Head of caudate nucleus (tissue), 42 donors: ENCODE data around the gene RARRES2.

ENCODE experiments used
- DNase-seq, 42 donors: peaks; one replicate each; pipeline versions ENCODE4 v3.0.0 to v3.0.0-alpha.2; 2020 to 2021; ENCODE audit warnings: mixed read lengths in 7 of 42
- intact Hi-C: fragments of 100-400 bp; cut with DNase I; formaldehyde crosslinking; loops from one replicate; pipeline ENCODE4 v1.15.0; 2022

The RARRES2 gene

DNA sequence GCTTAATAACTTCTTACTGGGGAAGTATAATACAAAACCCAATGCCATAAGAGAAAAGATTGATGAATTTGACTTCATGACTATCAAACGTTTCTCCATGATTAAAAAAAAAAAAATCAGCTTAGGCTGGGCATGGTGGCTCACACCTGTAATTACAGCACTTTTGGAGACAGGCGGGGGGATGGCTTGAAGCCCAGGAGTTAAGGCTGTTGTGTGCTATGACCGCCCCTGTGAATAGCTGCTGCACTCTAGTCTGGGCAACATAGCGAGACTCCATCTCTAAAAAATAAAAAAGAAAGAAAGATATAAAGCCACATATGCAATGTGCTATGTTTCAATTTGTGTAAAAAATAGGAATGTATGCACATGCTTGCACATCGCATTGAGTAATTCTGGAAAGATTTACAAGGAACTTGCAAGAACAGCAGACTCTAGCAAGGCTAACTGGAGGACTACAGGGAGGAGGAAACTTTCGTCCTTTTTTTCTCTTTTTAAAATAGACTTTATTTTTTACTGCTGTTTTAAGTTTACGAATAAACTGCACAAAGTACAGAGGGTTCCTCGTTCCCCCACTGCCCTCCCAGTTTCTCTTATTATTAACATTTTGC, 10.3 kb upstream of the RARRES2 start:
- DNase-seq: no peak
- intact Hi-C loops: no loop called here

DNA sequence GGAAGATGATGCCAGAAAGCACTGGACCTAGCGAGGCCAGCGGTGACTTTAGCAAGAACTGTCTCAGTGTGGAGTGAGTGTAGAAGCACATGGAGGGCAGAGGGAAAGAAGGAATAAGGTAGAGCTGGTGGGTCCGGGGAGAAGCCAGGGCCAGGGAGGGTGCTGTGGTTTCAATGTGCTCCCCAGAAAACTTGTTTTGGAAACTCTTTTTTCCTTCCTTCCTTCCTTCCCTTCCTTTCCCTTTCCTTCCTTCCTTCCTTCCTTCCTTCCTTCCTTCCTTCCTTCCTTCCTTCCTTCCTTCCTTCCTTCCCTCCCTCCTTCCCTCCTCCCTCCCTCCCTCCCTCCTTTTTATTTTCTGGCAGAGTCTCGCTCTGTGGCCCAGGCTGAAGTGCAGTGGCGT, 5.5 kb upstream of the RARRES2 start:
- intact Hi-C loops: no loop called here
- DNase-seq: no peak

DNA sequence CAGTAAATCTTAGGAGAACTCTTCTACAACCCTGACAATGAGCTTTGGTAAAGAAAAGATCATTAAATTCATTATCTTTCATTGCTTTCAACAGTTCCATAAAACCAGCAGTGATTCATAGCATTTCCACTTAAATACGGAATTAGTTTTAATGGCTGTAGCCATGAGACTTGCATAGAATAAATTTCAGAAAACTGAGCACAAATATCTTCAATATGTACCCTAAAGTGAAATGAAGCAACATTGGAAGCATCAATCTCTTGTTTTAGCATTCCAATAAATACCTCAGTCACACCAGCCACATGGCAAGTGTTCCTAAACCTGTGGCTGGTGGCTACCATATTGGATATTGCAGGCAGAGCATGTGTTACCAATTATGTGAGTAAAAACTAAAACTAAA, 3.6 kb upstream of the RARRES2 start:
- intact Hi-C loops: no loop called here
- DNase-seq: no peak

DNA sequence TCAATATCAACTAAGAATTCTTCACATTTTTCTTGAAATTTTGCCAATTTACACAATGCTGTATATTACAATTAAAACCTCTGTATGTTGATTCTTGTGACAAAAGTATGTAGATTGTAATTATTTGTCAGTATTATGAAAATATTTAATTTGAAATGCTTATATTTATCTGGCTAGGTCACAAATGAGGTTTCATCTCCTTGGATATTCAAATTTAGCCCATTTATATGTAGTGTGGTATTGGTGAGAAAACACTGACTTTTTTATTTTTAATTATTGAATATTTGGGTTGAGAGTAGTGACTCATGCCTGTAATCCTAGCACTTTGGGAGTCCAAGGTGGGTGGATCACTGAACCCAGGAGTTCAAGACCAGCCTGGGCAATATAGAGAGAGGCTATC, 2.9 kb upstream of the RARRES2 start:
- DNase-seq: no peak
- intact Hi-C loops: no loop called here

DNA sequence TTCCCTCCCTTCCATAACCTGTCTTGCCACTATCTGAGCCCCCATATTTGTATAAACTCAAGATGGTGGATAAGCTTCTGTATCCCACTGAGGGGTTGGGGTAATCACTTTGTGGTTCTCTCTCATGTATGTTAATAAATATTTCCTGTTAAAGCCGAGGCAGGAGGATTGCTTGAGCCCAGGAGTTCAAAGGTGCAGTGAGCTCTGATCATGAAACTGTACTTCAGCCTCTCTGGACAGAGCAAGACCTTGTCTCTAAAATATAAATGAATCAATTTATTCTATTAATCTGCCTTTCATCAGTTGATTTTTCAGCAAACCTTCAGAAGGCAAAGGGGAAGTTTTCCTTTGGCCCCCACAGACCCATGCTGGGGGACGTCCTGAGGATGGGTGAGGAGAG, 1.8 kb upstream of the RARRES2 start:
- intact Hi-C loops: no loop called here
- DNase-seq: no peak

DNA sequence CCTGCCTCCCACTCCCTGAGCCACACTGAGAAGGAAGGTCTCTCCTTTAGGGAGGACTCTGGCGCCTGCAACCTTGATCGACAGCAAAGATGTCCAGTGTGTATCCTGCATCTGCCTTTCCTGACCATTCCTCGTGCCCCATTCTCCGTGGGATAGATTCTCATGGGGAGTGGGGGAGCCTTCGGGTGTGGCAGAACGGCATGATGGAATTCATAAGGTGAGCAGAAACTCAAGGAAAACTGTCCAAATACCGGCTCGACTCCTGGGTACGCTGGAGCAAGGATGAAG, 636 bp upstream of the RARRES2 start:
- intact Hi-C loops: no loop called here
- DNase-seq: no peak

DNA sequence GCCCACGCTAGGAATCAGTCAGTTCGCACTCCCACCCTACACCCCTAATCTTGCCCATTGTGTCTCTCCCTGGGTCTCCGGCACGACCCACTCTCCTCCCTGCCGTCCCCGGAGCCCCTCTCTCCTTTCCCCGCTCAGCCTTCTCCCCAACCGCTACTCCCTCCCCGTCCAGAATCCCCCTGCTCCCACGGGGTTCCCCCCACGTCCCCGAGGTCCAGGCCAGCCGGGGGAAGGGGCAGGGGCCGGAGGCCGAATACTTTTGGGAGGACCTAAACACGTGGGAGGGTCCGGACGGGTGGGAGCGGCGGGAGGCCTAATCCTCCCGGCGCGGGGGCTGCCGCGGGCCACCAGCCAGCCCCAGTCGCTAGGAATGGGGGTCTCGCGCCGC, 560 bp downstream of the RARRES2 start:
- no peak for DNase-seq
- intact Hi-C loops: no loop called here

DNA sequence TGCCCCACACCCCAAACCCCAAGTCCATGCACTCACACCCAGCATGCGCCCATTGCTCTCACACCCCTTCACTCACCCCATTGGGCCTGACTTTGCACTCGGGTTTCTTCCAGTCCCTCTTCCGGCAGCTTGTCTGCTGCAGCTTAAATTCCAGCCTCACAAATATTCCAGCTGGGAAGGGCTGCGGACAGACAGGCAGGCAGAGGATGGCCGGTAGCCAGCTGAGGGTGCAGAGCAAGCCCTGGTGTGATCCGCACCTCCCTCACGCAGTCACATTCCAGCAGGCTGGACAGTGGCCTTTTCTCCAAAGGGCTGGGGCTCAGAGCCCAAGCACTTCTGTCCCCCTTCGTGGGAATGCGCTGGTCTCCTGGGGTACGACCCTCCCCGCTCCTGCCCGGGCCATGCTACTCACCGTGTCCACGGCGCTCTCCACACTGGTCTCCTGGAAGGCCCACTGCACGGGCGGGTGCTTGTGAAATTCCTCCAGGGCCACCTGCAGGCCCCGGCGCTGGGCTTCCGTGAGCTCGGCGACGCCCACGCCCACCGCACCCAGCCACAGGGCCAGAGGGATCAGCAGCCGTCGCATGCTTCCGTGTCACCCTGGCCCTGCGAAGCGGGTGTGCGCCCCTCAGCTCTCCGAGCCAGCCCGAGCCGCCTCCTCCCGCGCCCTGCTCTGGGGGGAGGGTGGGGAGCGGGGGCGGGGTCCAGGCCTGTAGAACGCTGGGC, 1.2 kb downstream of the RARRES2 start:
- intact Hi-C loops: no loop called here
- no peak for DNase-seq

DNA sequence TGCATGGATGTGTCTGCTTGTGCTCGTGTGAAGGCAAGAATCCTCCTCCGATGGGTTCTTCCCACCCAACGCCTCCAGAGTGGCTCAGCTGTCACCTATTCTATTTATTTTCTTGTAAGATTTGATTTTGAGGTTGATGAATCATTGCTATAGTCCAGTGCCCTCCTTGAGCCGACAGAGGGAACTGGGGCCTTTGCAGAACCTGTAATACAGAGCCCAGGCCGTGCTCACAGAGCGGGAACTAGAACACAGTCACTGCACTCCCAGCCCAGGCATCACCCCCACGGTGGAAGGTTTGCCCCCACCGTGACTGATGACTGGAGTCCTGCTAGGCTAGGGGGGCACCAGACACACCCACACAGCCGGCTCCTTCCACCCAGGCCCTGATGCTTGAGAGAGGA, 2.0 kb downstream of the RARRES2 start:
- intact Hi-C loops: no loop called here
- peak in 3 of 42 donors; percentile 21 to 57 (median 41) for DNase-seq

DNA sequence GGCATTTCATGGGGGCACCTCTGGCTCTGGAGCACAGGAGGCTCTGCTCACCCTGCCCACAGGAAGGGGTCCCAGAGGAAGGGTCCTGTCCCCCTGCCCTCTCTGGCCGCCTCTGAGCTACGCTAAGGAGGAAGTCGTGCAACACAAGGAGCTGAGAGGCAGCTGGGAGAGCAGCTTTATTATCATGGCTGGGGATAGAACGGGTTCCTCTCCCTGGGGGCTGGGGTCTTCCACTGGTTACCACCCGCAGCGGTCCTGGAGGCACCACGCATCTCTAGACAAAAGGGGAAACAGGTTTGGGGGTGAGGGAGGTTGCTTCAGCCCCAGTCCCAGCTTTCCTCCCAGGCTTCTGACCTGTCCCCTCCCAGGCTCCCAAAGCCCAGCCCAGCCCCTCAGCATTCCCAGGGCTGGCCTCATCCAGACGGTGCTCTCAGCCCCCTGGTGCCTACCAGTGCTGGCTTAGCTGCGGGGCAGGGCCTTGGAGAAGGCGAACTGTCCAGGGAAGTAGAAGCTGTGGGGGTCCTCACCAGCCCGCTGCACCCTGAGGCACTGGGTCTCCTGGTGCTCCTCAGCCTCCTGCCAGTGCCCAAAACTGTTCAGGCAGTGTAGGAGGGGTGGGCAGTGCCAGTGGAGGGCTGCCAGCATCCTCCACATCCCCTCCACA, 3.1 kb downstream of the RARRES2 start:
- no peak for DNase-seq
- intact Hi-C loops: no loop called here

DNA sequence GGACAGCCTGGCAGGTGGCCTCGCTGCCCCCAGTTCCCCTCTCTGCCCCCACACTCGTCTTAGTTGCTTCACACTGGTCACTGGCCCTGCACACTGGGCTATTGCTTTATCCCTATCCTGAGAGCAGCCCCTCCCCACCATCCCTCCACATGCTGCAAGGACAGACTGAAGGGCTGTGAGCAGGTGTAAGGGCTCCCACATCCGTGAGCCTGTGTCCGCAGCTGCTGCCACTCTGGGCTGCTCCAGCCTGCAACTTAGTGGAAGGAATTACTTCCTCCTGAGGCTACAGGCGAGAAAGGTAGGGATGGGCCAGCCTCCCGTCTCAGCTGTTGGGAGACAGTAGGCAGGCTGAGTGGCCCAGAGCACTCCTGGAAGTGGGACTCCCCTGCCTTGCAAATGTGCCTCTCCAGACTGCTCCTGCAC, 3.8 kb downstream of the RARRES2 start:
- intact Hi-C loops: no loop called here
- no peak for DNase-seq

DNA sequence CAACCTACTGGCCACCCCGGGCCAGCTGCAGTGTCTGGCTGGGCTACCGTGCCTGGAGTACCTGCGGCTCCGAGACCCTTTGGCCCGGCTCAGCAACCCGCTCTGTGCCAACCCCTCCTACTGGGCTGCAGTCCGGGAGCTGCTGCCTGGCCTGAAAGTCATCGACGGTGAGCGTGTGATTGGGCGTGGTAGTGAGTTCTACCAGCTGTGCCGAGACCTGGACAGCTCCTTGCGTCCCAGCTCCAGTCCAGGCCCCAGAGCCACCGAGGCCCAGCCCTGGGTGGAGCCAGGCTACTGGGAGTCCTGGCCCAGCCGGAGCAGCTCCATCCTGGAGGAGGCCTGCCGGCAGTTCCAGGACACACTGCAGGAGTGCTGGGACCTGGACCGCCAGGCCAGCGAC, 4.2 kb downstream of the RARRES2 start:
- DNase-seq: no peak
- intact Hi-C loops: no loop called here

DNA sequence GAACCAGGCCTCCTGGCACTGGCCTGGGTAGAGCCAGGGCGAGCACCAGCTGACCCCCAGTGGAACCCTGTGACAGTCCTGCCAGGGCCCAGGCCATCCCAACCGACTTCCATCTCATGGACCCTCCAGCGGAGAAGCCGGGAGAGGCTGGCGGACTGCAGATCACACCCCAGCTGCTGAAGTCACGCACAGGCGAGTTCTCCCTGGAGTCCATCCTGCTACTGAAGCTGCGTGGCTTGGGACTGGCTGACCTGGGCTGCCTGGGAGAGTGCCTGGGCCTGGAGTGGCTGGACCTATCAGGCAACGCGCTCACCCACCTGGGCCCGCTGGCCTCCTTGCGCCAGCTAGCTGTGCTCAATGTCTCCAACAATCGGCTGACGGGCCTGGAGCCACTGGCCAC, 4.7 kb downstream of the RARRES2 start:
- intact Hi-C loops: no loop called here
- DNase-seq: no peak

DNA sequence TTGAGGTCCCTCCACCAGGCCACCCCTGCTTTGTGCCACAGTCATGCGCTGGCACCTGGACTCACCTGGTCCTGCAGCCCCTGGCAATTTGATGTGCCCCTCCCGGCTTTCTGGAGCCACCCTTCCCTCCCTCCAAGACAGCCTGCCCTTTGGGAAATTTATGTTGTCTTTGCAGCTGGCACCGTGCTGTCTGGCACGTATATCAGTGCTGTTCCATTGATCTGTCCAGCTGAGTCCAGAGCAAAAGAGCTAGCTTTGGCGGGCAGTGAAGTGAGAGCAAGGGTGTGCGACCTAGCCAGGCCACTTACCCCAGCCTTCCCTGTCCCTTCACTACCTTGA, 5.7 kb downstream of the RARRES2 start:
- intact Hi-C loops: no loop called here

DNA sequence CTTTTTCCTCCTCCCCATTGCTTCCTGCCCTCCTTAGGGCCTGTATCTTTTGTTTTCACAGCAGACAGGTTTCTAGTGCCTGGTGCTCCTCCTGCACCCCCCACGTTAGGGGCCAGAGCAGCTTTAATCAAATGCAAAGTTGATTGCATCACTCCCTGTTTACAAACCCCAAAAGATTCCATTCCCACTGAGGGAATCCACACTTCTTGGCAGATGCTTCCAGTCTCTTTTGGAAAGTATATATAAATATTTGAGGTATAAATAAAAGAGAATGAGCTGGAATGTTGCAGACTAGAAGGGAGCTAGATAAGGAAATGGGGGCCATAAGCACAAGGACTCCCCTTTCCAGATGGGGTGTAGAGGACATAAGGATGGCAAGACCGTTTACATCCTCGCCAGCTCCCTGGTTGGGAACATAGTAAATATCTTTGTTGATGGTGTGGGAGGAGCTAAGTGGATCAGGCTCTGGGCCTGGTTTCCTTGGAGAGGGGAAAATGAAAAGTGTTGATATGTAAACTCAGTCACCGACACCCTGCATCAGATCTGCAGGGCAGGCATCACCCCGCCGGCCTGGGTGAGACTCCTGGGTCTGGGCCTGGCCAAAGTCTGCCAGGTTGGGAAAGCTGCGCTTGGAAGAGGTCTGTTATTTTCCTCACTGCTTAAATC, 6.2 kb downstream of the RARRES2 start:
- intact Hi-C loops: no loop called here
- DNase-seq: no peak

More for the DNA sequence above, 5.7 kb downstream of the RARRES2 start:
- no peak for DNase-seq

DNA sequence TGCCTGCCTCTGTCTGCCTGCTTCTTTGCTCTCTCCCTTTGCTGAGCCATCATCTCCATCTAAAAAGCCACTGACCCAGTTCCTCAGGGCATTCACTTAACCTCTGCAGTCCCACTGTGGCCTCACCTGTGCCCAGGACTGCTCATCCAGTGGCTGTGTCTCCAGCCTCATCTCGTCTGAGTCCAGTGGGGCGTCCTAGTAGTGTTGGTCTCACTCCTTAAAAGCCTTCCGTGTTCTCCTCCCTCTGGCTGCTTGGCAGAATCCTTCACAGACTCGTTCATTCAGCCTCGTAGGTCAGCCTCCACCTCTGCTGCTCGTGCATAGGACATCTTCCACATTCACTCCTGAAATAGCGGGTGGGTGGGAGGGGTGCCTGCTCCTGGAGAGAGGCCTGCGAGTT, 7.3 kb downstream of the RARRES2 start:
- no peak for DNase-seq
- intact Hi-C loops: no loop called here

DNA sequence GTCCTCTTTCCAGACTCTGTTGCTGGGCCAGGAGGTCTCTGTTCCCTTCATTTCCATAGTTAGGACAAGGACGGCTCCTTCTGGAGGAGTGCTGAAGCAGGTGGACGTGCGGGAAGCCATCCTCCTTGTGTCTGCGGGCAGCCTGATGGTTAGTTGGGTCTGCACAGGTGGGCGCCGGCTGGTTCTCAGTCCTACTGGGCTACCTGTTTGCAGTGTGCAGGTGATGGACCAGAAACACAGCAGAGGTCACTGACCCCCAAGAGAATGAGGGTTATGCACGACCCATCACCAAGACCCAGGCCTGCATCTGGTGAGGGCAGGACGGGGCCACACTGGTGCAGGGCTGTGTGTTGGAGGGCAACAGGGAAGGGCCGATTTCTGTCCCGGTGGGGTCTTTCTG, 7.8 kb downstream of the RARRES2 start:
- intact Hi-C loops: no loop called here
- no peak for DNase-seq

DNA sequence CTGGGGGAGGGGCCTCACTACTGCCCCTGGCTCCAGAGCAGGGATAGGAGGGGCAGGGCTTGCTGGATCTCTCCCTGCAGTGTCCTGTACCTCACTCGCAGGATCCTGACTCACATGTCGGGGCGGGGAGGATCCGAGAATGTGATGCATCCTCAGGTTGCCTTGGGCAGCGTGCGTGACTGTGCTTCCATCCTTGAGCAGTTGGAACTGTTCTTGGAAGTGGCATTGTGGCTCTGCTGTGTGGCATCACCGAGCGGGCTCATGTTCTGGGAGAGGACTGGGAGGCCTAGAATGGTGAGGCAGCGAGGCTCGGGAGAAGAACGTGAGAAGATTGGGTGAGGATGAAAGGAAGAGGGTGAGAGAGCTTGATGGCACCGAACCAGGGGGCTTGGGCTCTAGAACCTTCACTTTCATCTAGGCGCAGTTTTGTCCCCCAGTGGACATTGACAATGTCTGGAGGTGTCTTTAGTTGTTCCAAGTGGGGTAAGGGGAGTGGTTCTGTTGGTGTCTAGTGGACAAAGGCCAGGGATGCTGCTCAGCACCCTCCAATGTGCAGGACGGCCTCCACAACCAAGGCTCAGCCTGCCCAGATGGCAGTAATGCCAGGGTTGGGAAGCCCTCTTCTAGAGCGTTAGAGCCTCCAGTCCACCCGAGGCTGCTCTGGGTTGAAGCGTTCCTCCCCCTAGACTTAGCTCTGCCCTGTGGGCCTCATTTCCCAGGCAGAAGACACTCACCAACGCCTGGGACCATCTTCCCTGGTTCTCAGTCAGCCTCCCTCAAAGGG, 8.4 kb downstream of the RARRES2 start:
- intact Hi-C loops: no loop called here
- DNase-seq: no peak

DNA sequence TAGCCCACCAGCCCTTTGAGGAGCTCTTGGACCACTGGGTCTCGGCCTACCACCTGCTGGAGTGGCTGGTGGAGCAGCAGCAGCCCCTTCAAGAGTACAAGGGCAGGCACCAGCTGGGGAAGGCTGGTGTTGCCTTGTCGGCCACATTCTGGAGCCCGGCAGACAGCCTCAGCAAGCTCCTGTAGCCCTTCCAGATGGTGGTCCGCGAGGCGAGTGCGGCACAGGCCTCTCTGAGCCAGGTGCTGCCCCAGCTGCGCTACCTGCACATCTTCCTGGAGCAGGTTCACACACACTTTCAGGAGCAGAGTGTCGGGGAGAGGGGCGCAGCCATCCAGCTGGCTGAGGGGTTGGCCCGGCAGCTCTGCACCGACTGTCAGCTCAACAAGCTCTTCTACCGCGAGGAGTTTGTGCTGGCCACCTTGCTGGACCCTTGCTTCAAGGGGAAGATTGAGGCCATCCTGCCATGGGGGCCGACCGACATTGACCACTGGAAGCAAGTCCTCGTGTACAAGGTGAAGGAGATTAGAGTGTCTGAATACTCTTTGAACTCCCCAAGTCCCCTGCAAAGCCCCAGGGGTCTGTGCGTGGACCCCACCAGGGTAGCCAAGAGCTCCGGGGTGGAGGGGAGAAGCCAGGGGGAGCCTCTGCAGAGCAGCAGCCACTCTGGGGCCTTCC, 11.1 kb downstream of the RARRES2 start:
- intact Hi-C loops: no loop called here
- no peak for DNase-seq
